Measurements from ENCODE around the gene DNAJB8.

Gene DNAJB8

DNA sequence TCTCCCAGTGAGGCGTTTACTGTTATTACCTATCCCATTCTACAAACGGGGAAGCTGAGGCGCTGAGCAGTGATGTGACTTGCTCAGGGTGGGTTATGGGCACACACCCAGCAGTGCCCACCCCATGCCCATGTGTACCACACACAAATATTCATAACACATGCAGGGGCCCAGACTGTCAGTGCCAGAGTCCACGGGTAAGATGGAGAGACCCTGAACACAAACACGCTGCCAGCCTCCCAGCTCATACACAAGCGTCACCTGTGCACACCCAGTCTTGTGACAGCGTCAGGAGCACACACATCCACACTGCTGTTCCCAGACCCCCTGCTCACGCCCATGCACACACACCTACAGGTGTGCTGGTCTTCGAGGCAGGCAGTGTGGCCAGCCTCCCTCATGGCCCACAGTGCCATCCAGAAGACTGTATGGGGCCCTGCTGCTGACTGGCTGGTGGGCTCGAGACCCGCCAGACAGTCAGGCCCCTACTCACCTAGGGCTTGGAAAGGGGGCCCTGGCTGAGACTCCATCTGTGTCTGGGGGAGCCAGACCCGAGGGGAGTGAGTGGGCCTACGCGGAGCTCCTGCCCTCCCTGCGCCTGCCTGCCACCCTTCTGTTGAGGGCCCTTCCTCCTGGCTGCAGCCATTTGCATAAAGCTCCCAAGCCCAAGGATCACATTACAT is 39.4 kb downstream of the DNAJB8 start:
- in situ Hi-C loops (cut with HindIII; ENCODE audit: low sequenced_read_pairs): no loop called here
- no peak for DNase-seq (ENCODE audit: low read depth, low spot score)
- no peak overlapping the region for H3K4me3 ChIP-seq (ENCODE audit: low read depth, low read length)
- TF ChIP-seq, protein P1, sequence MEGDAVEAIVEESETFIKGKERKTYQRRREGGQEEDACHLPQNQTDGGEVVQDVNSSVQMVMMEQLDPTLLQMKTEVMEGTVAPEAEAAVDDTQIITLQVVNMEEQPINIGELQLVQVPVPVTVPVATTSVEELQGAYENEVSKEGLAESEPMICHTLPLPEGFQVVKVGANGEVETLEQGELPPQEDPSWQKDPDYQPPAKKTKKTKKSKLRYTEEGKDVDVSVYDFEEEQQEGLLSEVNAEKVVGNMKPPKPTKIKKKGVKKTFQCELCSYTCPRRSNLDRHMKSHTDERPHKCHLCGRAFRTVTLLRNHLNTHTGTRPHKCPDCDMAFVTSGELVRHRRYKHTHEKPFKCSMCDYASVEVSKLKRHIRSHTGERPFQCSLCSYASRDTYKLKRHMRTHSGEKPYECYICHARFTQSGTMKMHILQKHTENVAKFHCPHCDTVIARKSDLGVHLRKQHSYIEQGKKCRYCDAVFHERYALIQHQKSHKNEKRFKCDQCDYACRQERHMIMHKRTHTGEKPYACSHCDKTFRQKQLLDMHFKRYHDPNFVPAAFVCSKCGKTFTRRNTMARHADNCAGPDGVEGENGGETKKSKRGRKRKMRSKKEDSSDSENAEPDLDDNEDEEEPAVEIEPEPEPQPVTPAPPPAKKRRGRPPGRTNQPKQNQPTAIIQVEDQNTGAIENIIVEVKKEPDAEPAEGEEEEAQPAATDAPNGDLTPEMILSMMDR (IDR thresholded peaks at IDR 0.05; ENCODE audit: low read depth, low read length): no peak

DNA sequence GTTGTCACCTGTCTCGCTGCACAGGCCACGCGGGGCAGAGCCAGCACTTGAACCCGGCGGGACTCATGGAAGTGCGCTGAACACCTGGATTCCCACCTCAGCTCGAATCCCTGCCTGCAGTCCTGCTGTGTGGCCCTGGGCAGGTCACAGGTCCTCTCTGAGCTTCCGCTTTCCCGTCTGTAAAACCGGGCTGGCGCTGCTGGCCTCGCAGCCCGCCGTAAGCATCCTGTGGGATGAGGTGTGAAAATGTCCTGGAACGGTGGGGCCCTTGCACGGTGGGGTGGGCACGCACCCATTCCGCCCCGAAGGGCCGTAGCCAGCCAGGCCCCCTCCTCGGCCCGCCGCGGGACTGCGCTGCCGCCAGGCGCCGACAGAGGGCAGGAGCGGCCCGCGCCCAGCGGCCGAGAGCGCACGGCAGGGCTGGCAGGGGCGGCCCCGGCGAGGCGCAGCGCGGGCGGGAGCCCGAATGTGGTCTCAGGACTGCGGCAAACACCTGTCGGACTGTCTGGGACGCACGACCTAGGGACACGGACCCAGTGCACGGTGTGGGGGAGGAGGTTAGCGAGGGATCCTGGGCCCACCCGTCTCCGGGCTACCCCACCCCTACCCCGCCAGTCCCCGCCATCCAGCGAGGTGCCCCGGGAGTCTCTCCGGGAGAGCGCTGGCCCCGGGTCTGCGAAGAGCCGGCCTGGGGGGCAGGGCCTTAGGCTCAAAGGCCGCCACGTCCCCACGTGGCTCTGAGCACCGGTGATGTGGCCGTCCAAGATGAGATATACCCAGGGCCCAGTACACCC is 40.4 kb downstream of the DNAJB8 start:
- no peak for DNase-seq (ENCODE audit: low read depth, low spot score)
- in situ Hi-C loops (cut with HindIII; ENCODE audit: low sequenced_read_pairs): no loop called here
- peak overlapping the region; percentile 10 for H3K4me3 ChIP-seq (ENCODE audit: low read depth, low read length)
- TF ChIP-seq, protein P1 (IDR thresholded peaks at IDR 0.05; ENCODE audit: low read depth, low read length): peak; percentile 66

DNA sequence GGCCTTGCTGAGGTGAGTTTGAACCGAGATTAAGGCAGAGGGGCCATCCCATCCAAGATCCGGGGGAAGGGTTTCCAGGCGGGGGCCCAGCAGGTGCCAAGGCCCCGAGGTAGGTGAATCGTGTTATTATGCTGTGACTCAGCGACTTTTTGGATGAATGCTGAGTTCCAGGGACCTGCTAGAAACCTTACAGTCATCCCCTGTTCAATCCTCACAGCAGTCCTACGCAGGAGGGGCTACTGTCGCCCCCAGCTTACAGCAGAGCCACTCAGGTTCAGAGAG is 40.9 kb downstream of the DNAJB8 start:
- H3K4me3 ChIP-seq (ENCODE audit: low read depth, low read length): no peak overlapping the region
- TF ChIP-seq, protein P1 (IDR thresholded peaks at IDR 0.05; ENCODE audit: low read depth, low read length): no peak
- no peak for DNase-seq (ENCODE audit: low read depth, low spot score)
- in situ Hi-C loops (cut with HindIII; ENCODE audit: low sequenced_read_pairs): no loop called here

DNA sequence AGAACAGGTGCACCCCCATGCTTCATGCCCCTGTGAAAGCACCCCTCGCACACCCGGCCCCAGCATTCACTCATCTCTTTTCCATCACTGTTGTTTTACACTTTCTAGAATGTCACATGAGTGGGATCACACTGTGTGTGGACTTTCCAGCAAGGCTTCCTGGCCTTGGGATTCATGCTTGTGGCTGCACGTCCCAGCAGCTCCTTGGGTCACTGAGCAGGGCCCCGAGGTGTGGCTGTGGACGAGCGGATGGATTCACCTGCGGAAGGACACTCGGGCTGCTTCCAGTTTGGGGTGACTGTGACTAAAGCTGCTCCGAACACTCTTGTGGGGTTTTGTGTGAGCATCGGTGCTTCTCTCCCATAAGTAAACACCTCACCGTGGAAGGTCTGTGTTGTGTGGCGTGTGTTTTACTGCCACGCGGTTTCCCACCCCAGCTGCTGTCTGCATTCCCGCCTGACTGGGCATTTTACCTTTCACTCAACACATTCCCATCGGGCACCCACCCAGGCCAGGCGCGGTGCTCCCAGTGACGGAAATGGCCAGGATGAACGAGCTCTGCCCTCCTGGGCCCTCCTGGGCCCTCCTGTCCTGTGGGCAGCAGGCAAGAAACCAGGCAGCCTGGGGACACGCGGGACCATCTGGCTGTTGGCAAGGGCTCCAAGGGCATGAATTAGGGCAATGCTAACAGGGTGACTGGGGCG is 41.4 kb downstream of the DNAJB8 start:
- DNase-seq (ENCODE audit: low read depth, low spot score): no peak
- in situ Hi-C loops (cut with HindIII; ENCODE audit: low sequenced_read_pairs): no loop called here
- no peak overlapping the region for H3K4me3 ChIP-seq (ENCODE audit: low read depth, low read length)
- TF ChIP-seq, protein P1 (IDR thresholded peaks at IDR 0.05; ENCODE audit: low read depth, low read length): no peak

DNA sequence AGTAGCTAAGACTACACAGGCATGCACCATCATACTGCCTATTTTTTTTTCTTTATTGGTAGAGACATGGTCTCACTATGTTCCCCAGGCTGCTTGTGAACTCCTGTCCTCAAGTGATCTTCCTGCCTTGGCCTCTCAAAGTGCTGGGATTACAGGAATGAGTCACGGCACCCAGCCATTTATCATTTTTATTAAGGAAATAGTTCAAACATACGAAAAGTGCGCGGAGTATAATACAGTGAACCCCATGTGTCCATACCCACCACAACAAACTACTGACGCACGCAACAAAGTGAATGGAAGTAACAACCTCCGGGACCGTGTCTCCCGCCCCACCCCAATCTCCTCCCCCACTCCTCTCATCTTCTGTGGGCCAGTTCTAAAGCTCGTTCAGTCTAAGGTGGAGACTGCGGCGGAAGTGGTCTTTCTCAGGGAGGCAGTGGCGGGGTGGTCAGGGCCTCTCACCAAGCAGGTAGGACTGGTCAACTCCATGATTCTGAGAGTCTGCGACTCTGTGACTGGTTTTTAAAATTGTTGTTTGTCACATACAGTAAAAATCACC is 42.1 kb downstream of the DNAJB8 start:
- TF ChIP-seq, protein P1 (IDR thresholded peaks at IDR 0.05; ENCODE audit: low read depth, low read length): no peak
- DNase-seq (ENCODE audit: low read depth, low spot score): peak; percentile 84
- H3K4me3 ChIP-seq (ENCODE audit: low read depth, low read length): no peak overlapping the region
- in situ Hi-C loops (cut with HindIII; ENCODE audit: low sequenced_read_pairs): no loop called here

DNA sequence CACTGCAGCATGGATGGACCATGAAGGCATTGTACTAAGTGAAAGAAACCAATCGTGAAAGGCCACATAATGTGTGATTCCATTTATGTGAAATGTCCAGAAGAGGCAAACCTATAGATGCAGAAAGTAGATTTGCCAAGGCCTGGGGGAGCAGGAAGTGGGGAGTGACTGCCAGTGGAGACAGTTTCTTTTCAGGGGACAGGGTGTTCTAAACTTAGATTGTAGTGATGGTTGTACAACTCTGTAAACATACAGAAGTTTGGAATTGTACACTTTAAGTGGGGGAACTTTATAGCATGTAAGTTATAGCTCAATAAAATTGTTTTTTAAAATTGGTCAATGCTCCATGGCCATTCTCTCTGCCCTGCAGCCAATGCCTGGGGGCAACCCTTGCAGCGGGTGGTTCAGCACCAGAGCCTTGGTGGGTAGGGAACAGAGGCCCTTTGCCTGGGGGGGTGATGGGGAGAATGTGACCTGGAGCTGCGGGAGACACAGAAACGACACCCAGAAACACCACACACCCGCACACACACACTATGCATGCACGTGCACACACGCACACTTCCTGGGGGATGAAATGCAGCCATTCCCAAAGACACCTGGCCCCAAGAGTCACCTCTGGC is 43.1 kb downstream of the DNAJB8 start:
- DNase-seq (ENCODE audit: low read depth, low spot score): no peak
- in situ Hi-C loops (cut with HindIII; ENCODE audit: low sequenced_read_pairs): no loop called here
- H3K4me3 ChIP-seq (ENCODE audit: low read depth, low read length): no peak overlapping the region
- TF ChIP-seq, protein P1 (IDR thresholded peaks at IDR 0.05; ENCODE audit: low read depth, low read length): no peak
